HCT116 (cell line): ENCODE data around the gene EDEM3. TPM values are rescaled to one million over a fixed set of nuclear protein-coding genes. Genes with fewer than 3 reads are reported as not detected.
A peak's percentile ranks its signal among the peaks of the same experiment; 100 is the strongest.

Experiments used
- ATAC-seq: fragments of 200-7000 bp; cut with Tn5 transposase; 2 replicates; pipeline ENCODE4 v1.9.1; 2020; ENCODE audit warnings: mild to moderate bottlenecking, moderate library complexity
- BruUV-seq: library from RNA; stranded (reverse); fragments of 400-500 nt; replicated peaks from 2 replicates; lab custom pipeline; 2021; lab: Mats Ljungman, UMichigan
- CTCF ChIA-PET: fragments of 300-600 bp; sonication (Branson Sonifier 250); formaldehyde crosslinking; loops from one replicate; lab custom pipeline; 2021; ENCODE audit warnings: antibody characterized with exemption; lab: Charles Lee
- POLR2A ChIA-PET: fragments of 300-600, 350-600 bp; sonication (Branson Sonifier 250); formaldehyde crosslinking; loops from one replicate; lab custom pipeline; 2021; ENCODE audit warnings: antibody characterized with exemption; lab: Charles Lee
- RAD21 ChIA-PET, 2 experiments: fragments of 300-600 bp; sonication (Branson Sonifier 250); formaldehyde crosslinking; loops; one replicate each; lab custom pipeline; 2023; ENCODE audit warnings: low total read pairs in 2 of 2; ENCODE audit not compliant: uncharacterized antibody in 2 of 2, unreplicated experiment in 2 of 2, low non-redundant PET in 1 of 2; lab: Charles Lee
- DNase-seq: peaks from one replicate; pipeline ENCODE4 v3.0.0-alpha.2; 2010; ENCODE audit warnings: low read depth, low spot score
- H2AFZ ChIP-seq: fragments of 200-600 bp; shearing (Covaris generic), sonication (generic); 2 replicates; pipeline ENCODE4 v1.6.1; 2017; ENCODE audit warnings: low read depth, mixed run types, mixed read lengths, antibody characterized with exemption, low read length; ENCODE audit not compliant: poor library complexity, severe bottlenecking
- H3K27ac ChIP-seq: 2 replicates; pipeline ENCODE4 v1.5.1; 2012; ENCODE audit warnings: low read depth, low read length
- H3K27me3 ChIP-seq: fragments of 200-600 bp; sonication (generic); 2 replicates; pipeline ENCODE4 v1.6.1; 2016; ENCODE audit warnings: mixed run types, low read length, mixed read lengths; ENCODE audit not compliant: insufficient read depth
- H3K36me3 ChIP-seq, 2 experiments: fragments of 200-500 bp in 1 of 2; fragments of 200-600 bp in 1 of 2; sonication (Bioruptor generic) in 1 of 2; sonication (generic) in 1 of 2; 2 replicates each; pipeline versions ENCODE4 v1.5.1 to v1.6.1; 2014 to 2016; ENCODE audit warnings: low read length in 2 of 2, inconsistent platforms in 1 of 2, mixed read lengths in 1 of 2, mixed run types in 1 of 2; ENCODE audit not compliant: insufficient read depth in 2 of 2, control insufficient read depth in 1 of 2
- H3K4me1 ChIP-seq, 2 experiments: fragments of 200-600 bp in 1 of 2; sonication (generic) in 1 of 2; 2 replicates each; pipeline versions ENCODE4 v1.5.1 to v1.6.1; 2012 to 2017; ENCODE audit warnings: low read length in 2 of 2, inconsistent platforms in 1 of 2, mild to moderate bottlenecking in 1 of 2, mixed read lengths in 1 of 2, mixed run types in 1 of 2, moderate library complexity in 1 of 2; ENCODE audit not compliant: insufficient read depth in 2 of 2, control insufficient read depth in 1 of 2
- H3K4me2 ChIP-seq: fragments of 200-600 bp; sonication (generic); 2 replicates; pipeline ENCODE4 v1.6.1; 2017; ENCODE audit warnings: mixed run types, low read length, mixed read lengths
- H3K4me3 ChIP-seq, 2 experiments: fragments of 200-600 bp in 1 of 2; sonication (generic) in 1 of 2; replicated peaks in 1 of 2; 2 replicates each; pipeline ENCODE4 v1.5.1; 2011 to 2016; ENCODE audit warnings: low read length in 2 of 2, control low read depth in 1 of 2, low read depth in 1 of 2, mild to moderate bottlenecking in 1 of 2, mixed read lengths in 1 of 2, mixed run types in 1 of 2
- H3K79me2 ChIP-seq: fragments of 200-600 bp; sonication (generic); 2 replicates; pipeline ENCODE4 v1.6.1; 2017; ENCODE audit warnings: mild to moderate bottlenecking, mixed run types, low read length, moderate library complexity, mixed read lengths; ENCODE audit not compliant: insufficient read depth
- H3K9ac ChIP-seq: fragments of 200-600 bp; sonication (generic); 2 replicates; pipeline ENCODE4 v1.6.1; 2016; ENCODE audit warnings: low read length, mixed read lengths
- H3K9me2 ChIP-seq: fragments of 200-600 bp; sonication (generic), shearing (Covaris generic); 2 replicates; pipeline ENCODE4 v1.6.1; 2017; ENCODE audit warnings: mixed run types, mild to moderate bottlenecking, moderate library complexity; ENCODE audit not compliant: insufficient read depth
- H3K9me3 ChIP-seq, 2 experiments: fragments of 200-500 bp in 1 of 2; fragments of 200-600 bp in 1 of 2; sonication (Bioruptor generic) in 1 of 2; sonication (generic) in 1 of 2; 2 replicates each; pipeline ENCODE4 v1.6.1; 2014 to 2017; ENCODE audit warnings: low read length in 2 of 2, mixed read lengths in 2 of 2, inconsistent platforms in 1 of 2, low read depth in 1 of 2, mild to moderate bottlenecking in 1 of 2, mixed run types in 1 of 2, moderate library complexity in 1 of 2; ENCODE audit not compliant: control insufficient read depth in 1 of 2, insufficient read depth in 1 of 2
- H4K20me1 ChIP-seq: fragments of 200-600 bp; sonication (generic), shearing (Covaris generic); 2 replicates; pipeline ENCODE4 v1.6.1; 2017; ENCODE audit warnings: mixed run types, mild to moderate bottlenecking, moderate library complexity; ENCODE audit not compliant: insufficient read depth
- ATF3 ChIP-seq: IDR thresholded peaks from 2 replicates; pipeline ENCODE4 v1.6.1; 2012
- CBX3 ChIP-seq: IDR thresholded peaks from 2 replicates; pipeline ENCODE4 v1.6.1; 2012; ENCODE audit warnings: low read depth
- CTCF ChIP-seq, 3 experiments: fragments of 200-600 bp in 1 of 3; sonication (generic) in 1 of 3; IDR thresholded peaks in 2 of 3; conservative IDR thresholded peaks in 1 of 3; 2 replicates each; pipeline ENCODE4 v1.5.1; 2012 to 2017; ENCODE audit warnings: low read depth in 2 of 3, low read length in 2 of 3, antibody characterized with exemption in 1 of 3, borderline replicate concordance in 1 of 3, control low read depth in 1 of 3, mild to moderate bottlenecking in 1 of 3, mixed read lengths in 1 of 3, mixed run types in 1 of 3, moderate library complexity in 1 of 3; ENCODE audit not compliant: insufficient read depth in 1 of 3
- EGR1 ChIP-seq: IDR thresholded peaks from 2 replicates; pipeline ENCODE4 v1.6.1; 2012; ENCODE audit warnings: low read depth
- FOSL1 ChIP-seq: IDR thresholded peaks from 2 replicates; pipeline ENCODE4 v1.6.1; 2012; ENCODE audit warnings: low read depth
- RAD21 ChIP-seq: IDR thresholded peaks from 2 replicates; pipeline ENCODE4 v1.6.1; 2012; ENCODE audit warnings: low read depth, mild to moderate bottlenecking
- intact Hi-C: fragments of 100-400 bp; cut with micrococcal nuclease; formaldehyde crosslinking; loops from 2 replicates; pipeline ENCODE4 v1.10.0; 2022
- total RNA-seq: library from RNA; stranded (reverse); gene quantifications from one replicate; pipeline ENCODE4 v1.2.1, GENCODE V29; 2021; ENCODE audit not compliant: unreplicated experiment

The EDEM3 gene
- total RNA-seq, 1 experiment from 2014 or later: 14.9 TPM

- TF ChIP-seq RAD21: 0 out of 2 replicates have a peak, but pooled peaks have one; percentile 19
- no peak for TF ChIP-seq ATF3
Observed at GRCh38 chr1:184792450-184792969, 37.9 kb upstream of the EDEM3 start (continued).

GRCh38 chr1:184791550-184791900 is 36.9 kb upstream of the EDEM3 start:
- Histone ChIP-seq H3K36me3 (no peaks in the 10 kb centered on the region), H3K4me3 (no peak overlapping the region), H3K9ac (no peak overlapping the region), H3K79me2 (no peaks in the 10 kb centered on the region), H3K9me3 (no peaks in the 10 kb centered on the region), H2AFZ (no peak overlapping the region), H3K9me2 (no peaks in the 10 kb centered on the region), H3K27ac (no peak overlapping the region), H3K27me3 (no peaks in the 10 kb centered on the region), H3K4me1 (peaks cover 12 to 28% of the 10 kb centered on the region in 2 experiments), H3K4me2 (no peak overlapping the region), H4K20me1 (no peaks in the 10 kb centered on the region)
- POLR2A ChIA-PET: no interaction called here
- ATAC-seq: no peak
- TF ChIP-seq CTCF (IDR thresholded peaks at IDR 0.05 in 2 of 3, conservative IDR thresholded peaks at IDR 0.05 in 1 of 3; ENCODE audit: borderline replicate concordance in 1 of 3, insufficient read depth in 1 of 3, low read depth in 2 of 3, low read length in 2 of 3): no peak
- no peak for TF ChIP-seq CBX3
- no peak for TF ChIP-seq EGR1
- TF ChIP-seq FOSL1: no peak
- no peak for DNase-seq
- CTCF ChIA-PET: interaction anchor here (1.5 to 3.9 kb wide), 2 partner anchors 14 to 100 kb away, joined by 3 to 12 read pairs; no protein-coding TSS in a partner anchor
- intact Hi-C loops: no loop called here
- no TSS peak for BruUV-seq
- RAD21 ChIA-PET: no interaction called here
